ENCODE results near the gene HHEX. TPM values are rescaled to one million over a fixed set of nuclear protein-coding genes. Genes with fewer than 3 reads are reported as not detected.
A peak's percentile ranks its signal among the peaks of the same experiment; 100 is the strongest.

Gene HHEX
- total RNA-seq, 1 donor from 2014 or later = 2.6 TPM

- peak; percentile 51 for ATAC-seq (ENCODE audit: poor library complexity)
- intact Hi-C loops (cut with DNase I) = no loop called here
- peak; percentile 83 for DNase-seq
Observed at GRCh38 chr10:92691591-92692079, 1.9 kb downstream of the HHEX start.

- DNase-seq = no peak
- intact Hi-C loops (cut with DNase I) = no loop called here
- no peak for ATAC-seq (ENCODE audit: poor library complexity)
Observed at GRCh38 chr10:92692080-92692671, 2.4 kb downstream of the HHEX start.

- no peak for ATAC-seq (ENCODE audit: poor library complexity)
- no peak for DNase-seq
- intact Hi-C loops (cut with DNase I) = no loop called here
Observed at GRCh38 chr10:92692697-92693533, 3.2 kb downstream of the HHEX start.

- ATAC-seq (ENCODE audit: poor library complexity) (no peak), DNase-seq (no peak)
- intact Hi-C loops (cut with DNase I) = no loop called here
Observed at GRCh38 chr10:92693534-92693893, 3.8 kb downstream of the HHEX start.

- DNase-seq (no peak), ATAC-seq (ENCODE audit: poor library complexity) (no peak)
- intact Hi-C loops (cut with DNase I) = no loop called here
Observed at GRCh38 chr10:92695679-92696605, 6.2 kb downstream of the HHEX start.

GRCh38 chr10:92696606-92697383 is 7.0 kb downstream of the HHEX start:
- ATAC-seq (ENCODE audit: poor library complexity) = no peak
- no peak for DNase-seq
- intact Hi-C loops (cut with DNase I) = no loop called here

GRCh38 chr10:92697663-92698511 is 8.1 kb downstream of the HHEX start:
- intact Hi-C loops (cut with DNase I) = no loop called here
- ATAC-seq (ENCODE audit: poor library complexity) (no peak), DNase-seq (no peak)

GRCh38 chr10:92699193-92699517 is 9.4 kb downstream of the HHEX start:
- DNase-seq (no peak), ATAC-seq (ENCODE audit: poor library complexity) (no peak)
- intact Hi-C loops (cut with DNase I) = no loop called here

GRCh38 chr10:92699518-92700381 is 10.0 kb downstream of the HHEX start:
- intact Hi-C loops (cut with DNase I) = no loop called here
- peak; percentile 63 for DNase-seq
- ATAC-seq (ENCODE audit: poor library complexity) = peak; percentile 61

GRCh38 chr10:92702301-92702916 is 12.7 kb downstream of the HHEX start:
- intact Hi-C loops (cut with DNase I) = no loop called here
- no peak for DNase-seq
- ATAC-seq (ENCODE audit: poor library complexity) = no peak

- ATAC-seq (ENCODE audit: poor library complexity) = no peak
- intact Hi-C loops (cut with DNase I) = no loop called here
- no peak for DNase-seq
Observed at GRCh38 chr10:92712016-92712889, 22.5 kb downstream of the HHEX start.

GRCh38 chr10:92714152-92714845 is 24.5 kb downstream of the HHEX start:
- DNase-seq (no peak), ATAC-seq (ENCODE audit: poor library complexity) (no peak)
- intact Hi-C loops (cut with DNase I) = no loop called here

- DNase-seq (no peak), ATAC-seq (ENCODE audit: poor library complexity) (no peak)
- intact Hi-C loops (cut with DNase I) = no loop called here
Observed at GRCh38 chr10:92714872-92715271, 25.1 kb downstream of the HHEX start.

GRCh38 chr10:92719991-92720830 is 30.5 kb downstream of the HHEX start:
- intact Hi-C loops (cut with DNase I) = no loop called here
- no peak for DNase-seq
- no peak for ATAC-seq (ENCODE audit: poor library complexity)

Data from Right ventricle myocardium superior (tissue), 1 donor.